ENCODE data around the gene MROH9.
A peak's percentile ranks its signal among the peaks of the same experiment; 100 is the strongest.

The MROH9 gene

GRCh38 chr1:171084870-171085269 lies 149.5 kb downstream of the MROH9 start:
- DNase-seq (ENCODE audit: low read depth): no peak
- TF ChIP-seq CTCF (IDR thresholded peaks at IDR 0.05; ENCODE audit: insufficient read depth, low read depth, low read length, missing control alignments): no peak

GRCh38 chr1:171087896-171088295 lies 152.6 kb downstream of the MROH9 start:
- H3K4me3 ChIP-seq (ENCODE audit: low read length): no peak overlapping the region
- no peak for DNase-seq (ENCODE audit: low read depth)
- no peak for TF ChIP-seq CTCF (IDR thresholded peaks at IDR 0.05; ENCODE audit: insufficient read depth, low read depth, low read length, missing control alignments)

More at GRCh38 chr1:171084870-171085269, 149.5 kb downstream of the MROH9 start:
- no peak overlapping the region for H3K4me3 ChIP-seq (ENCODE audit: low read length)

- no peak for TF ChIP-seq CTCF (IDR thresholded peaks at IDR 0.05; ENCODE audit: insufficient read depth, low read depth, low read length, missing control alignments)
- no peak within 1 kb of the TSS for H3K4me3 ChIP-seq (ENCODE audit: low read length)
- no peak for DNase-seq (ENCODE audit: low read depth)
Measured at GRCh38 chr1:171090604-171091003, 155.3 kb downstream of the MROH9 start, which contains the start of gene FMO3. Gene FMO3, plus strand, starts transcription at chr1:171090905. Its CDS starts 1,754 bp downstream, at chr1:171092659.

GRCh38 chr1:171103862-171104261 lies 168.5 kb downstream of the MROH9 start:
- H3K4me3 ChIP-seq (ENCODE audit: low read length): no peak overlapping the region
- TF ChIP-seq CTCF (IDR thresholded peaks at IDR 0.05; ENCODE audit: insufficient read depth, low read depth, low read length, missing control alignments): no peak
- DNase-seq (ENCODE audit: low read depth): no peak

GRCh38 chr1:171107262-171107940 lies 172.1 kb downstream of the MROH9 start:
- no peak for TF ChIP-seq CTCF (IDR thresholded peaks at IDR 0.05; ENCODE audit: insufficient read depth, low read depth, low read length, missing control alignments)
- DNase-seq (ENCODE audit: low read depth): peak; percentile 13
- H3K4me3 ChIP-seq (ENCODE audit: low read length): no peak overlapping the region

GRCh38 chr1:171107969-171108368 lies 172.6 kb downstream of the MROH9 start:
- H3K4me3 ChIP-seq (ENCODE audit: low read length): no peak overlapping the region
- no peak for DNase-seq (ENCODE audit: low read depth)
- no peak for TF ChIP-seq CTCF (IDR thresholded peaks at IDR 0.05; ENCODE audit: insufficient read depth, low read depth, low read length, missing control alignments)

GRCh38 chr1:171109966-171110365 lies 174.6 kb downstream of the MROH9 start:
- no peak for TF ChIP-seq CTCF (IDR thresholded peaks at IDR 0.05; ENCODE audit: insufficient read depth, low read depth, low read length, missing control alignments)
- no peak overlapping the region for H3K4me3 ChIP-seq (ENCODE audit: low read length)

More at GRCh38 chr1:171109966-171110365, 174.6 kb downstream of the MROH9 start:
- no peak for DNase-seq (ENCODE audit: low read depth)
